ENCODE measurements around the gene THEMIS.

DNA sequence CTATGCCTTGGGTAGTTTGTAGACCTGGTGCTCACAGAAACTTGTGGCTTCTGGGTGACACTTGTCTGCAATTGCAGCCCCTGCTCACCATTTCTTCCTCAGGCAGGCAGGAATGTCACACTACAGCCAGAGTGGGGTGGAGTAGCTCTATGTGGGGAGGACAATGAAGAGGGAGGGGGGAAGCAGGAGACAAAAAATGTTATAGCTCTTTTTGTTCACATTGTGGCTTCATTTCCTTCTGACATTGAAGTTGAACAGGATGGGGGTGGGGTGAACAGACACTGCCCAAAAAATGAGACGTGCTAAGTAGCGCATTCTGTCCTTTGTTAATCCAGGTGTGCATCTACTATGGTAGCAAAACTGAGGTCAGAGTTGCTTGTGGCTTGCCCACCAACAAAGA lies at the start of gene THEMIS:
- TF ChIP-seq TAF1 (IDR thresholded peaks at IDR 0.05; ENCODE audit: low read depth): no peak
- TF ChIP-seq, protein P1, sequence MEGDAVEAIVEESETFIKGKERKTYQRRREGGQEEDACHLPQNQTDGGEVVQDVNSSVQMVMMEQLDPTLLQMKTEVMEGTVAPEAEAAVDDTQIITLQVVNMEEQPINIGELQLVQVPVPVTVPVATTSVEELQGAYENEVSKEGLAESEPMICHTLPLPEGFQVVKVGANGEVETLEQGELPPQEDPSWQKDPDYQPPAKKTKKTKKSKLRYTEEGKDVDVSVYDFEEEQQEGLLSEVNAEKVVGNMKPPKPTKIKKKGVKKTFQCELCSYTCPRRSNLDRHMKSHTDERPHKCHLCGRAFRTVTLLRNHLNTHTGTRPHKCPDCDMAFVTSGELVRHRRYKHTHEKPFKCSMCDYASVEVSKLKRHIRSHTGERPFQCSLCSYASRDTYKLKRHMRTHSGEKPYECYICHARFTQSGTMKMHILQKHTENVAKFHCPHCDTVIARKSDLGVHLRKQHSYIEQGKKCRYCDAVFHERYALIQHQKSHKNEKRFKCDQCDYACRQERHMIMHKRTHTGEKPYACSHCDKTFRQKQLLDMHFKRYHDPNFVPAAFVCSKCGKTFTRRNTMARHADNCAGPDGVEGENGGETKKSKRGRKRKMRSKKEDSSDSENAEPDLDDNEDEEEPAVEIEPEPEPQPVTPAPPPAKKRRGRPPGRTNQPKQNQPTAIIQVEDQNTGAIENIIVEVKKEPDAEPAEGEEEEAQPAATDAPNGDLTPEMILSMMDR (IDR thresholded peaks at IDR 0.05; ENCODE audit: poor library complexity, severe bottlenecking): no peak
- TF ChIP-seq EZH2 (IDR thresholded peaks at IDR 0.05; ENCODE audit: borderline replicate concordance, insufficient read depth, low read length, poor library complexity, severe bottlenecking): no peak
- TF ChIP-seq MXI1 (conservative IDR thresholded peaks at IDR 0.05; ENCODE audit: poor library complexity, severe bottlenecking): no peak
- TF ChIP-seq, protein P2, sequence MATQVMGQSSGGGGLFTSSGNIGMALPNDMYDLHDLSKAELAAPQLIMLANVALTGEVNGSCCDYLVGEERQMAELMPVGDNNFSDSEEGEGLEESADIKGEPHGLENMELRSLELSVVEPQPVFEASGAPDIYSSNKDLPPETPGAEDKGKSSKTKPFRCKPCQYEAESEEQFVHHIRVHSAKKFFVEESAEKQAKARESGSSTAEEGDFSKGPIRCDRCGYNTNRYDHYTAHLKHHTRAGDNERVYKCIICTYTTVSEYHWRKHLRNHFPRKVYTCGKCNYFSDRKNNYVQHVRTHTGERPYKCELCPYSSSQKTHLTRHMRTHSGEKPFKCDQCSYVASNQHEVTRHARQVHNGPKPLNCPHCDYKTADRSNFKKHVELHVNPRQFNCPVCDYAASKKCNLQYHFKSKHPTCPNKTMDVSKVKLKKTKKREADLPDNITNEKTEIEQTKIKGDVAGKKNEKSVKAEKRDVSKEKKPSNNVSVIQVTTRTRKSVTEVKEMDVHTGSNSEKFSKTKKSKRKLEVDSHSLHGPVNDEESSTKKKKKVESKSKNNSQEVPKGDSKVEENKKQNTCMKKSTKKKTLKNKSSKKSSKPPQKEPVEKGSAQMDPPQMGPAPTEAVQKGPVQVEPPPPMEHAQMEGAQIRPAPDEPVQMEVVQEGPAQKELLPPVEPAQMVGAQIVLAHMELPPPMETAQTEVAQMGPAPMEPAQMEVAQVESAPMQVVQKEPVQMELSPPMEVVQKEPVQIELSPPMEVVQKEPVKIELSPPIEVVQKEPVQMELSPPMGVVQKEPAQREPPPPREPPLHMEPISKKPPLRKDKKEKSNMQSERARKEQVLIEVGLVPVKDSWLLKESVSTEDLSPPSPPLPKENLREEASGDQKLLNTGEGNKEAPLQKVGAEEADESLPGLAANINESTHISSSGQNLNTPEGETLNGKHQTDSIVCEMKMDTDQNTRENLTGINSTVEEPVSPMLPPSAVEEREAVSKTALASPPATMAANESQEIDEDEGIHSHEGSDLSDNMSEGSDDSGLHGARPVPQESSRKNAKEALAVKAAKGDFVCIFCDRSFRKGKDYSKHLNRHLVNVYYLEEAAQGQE (IDR thresholded peaks at IDR 0.05; ENCODE audit: borderline replicate concordance): no peak

Measured in neural cell (in vitro differentiated cells).